Measurements from ENCODE around the gene APC2.

GRCh38 chr19:1478934-1479707, 29.2 kb downstream of the APC2 start, which contains the start of gene C19orf25:
- TF ChIP-seq CTCF (IDR thresholded peaks at IDR 0.05) (no peak), EZH2 (IDR thresholded peaks at IDR 0.05) (peak; percentile 34)
